Ascending aorta (tissue), 2 donors: ENCODE results near the gene GOT2. TPM values are rescaled to one million over a fixed set of nuclear protein-coding genes. Genes with fewer than 3 reads are reported as not detected.
"Not testable (repeated sequence)": the region's sequence is repeated elsewhere in the genome, so short reads cannot be mapped to it uniquely, and the experiment has no call there.

ENCODE experiments used
- DNase-seq, 2 donors: peaks; one replicate each; pipeline ENCODE4 v3.0.0-alpha.2; 2019; ENCODE audit warnings: low spot score in 2 of 2
- H3K27ac ChIP-seq, 2 donors: fragments of 200-600 bp; sonication (generic); one replicate each; pipeline ENCODE4 v1.5.1; 2016 to 2017; ENCODE audit warnings: mild to moderate bottlenecking in 1 of 2
- H3K27me3 ChIP-seq: fragments of 200-600 bp; sonication (generic); one replicate; pipeline ENCODE4 v1.5.1; 2017
- H3K36me3 ChIP-seq, 2 donors: fragments of 200-600 bp; sonication (generic); one replicate each; pipeline ENCODE4 v1.5.1; 2016
- H3K4me1 ChIP-seq, 2 donors: fragments of 200-600 bp; sonication (generic); one replicate each; pipeline ENCODE4 v1.5.1; 2016 to 2017; ENCODE audit warnings: mild to moderate bottlenecking in 1 of 2
- H3K4me3 ChIP-seq, 2 donors: fragments of 200-600 bp; sonication (generic); one replicate each; pipeline ENCODE4 v1.5.1; 2016 to 2017; ENCODE audit warnings: mild to moderate bottlenecking in 1 of 2
- H3K9me3 ChIP-seq, 2 donors: fragments of 200-600 bp; sonication (generic); one replicate each; pipeline ENCODE4 v1.5.1; 2016
- CTCF ChIP-seq, 3 experiments: fragments of 200-600 bp in 2 of 3; fragments of 450-650 bp in 1 of 3; sonication (generic) in 2 of 3; IDR thresholded peaks; one replicate each; pipeline ENCODE4 v1.5.1; 2016 to 2019; ENCODE audit warnings: antibody characterized with exemption in 3 of 3, mild to moderate bottlenecking in 1 of 3, moderate library complexity in 1 of 3
- intact Hi-C: fragments of 100-400 bp; cut with DNase I; formaldehyde crosslinking; loops from one replicate; pipeline ENCODE4 v1.15.1; 2023
- total RNA-seq: library from RNA; depleted of rRNA; stranded (reverse); fragments of >200 nt; gene quantifications from one replicate; pipeline ENCODE4 v1.1.0, GENCODE V29; 2016

The GOT2 gene
- total RNA-seq, 1 donor from 2014 or later = 48.7 TPM

- Histone ChIP-seq H3K4me3 (no peak overlapping the region), H3K27me3 (no peaks in the 10 kb centered on the region), H3K27ac (no peak overlapping the region), H3K9me3 (no peaks in the 10 kb centered on the region), H3K4me1 (peaks cover 3 to 6% of the 10 kb centered on the region in 2 donors), H3K36me3 (no peaks in the 10 kb centered on the region)
- DNase-seq = no peak
- intact Hi-C loops = no loop called here
- TF ChIP-seq CTCF (IDR thresholded peaks at IDR 0.05) = no peak
Measured at GRCh38 chr16:58738672-58739296, 4.7 kb upstream of the GOT2 start.

GRCh38 chr16:58736341-58736740 is 2.2 kb upstream of the GOT2 start:
- H3K4me1 ChIP-seq = peaks cover 12 to 14% of the 10 kb centered on the region in 2 donors
- DNase-seq, H3K4me3 ChIP-seq, H3K27me3 ChIP-seq, H3K9me3 ChIP-seq, intact Hi-C loops, H3K27ac ChIP-seq, H3K36me3 ChIP-seq: not testable (repeated sequence)

GRCh38 chr16:58734459-58734787 is 307 bp upstream of the GOT2 start:
- Histone ChIP-seq H3K36me3 (no peaks in the 10 kb centered on the region), H3K4me3 (peak overlapping the region; percentile 85 to 93), H3K4me1 (peaks cover 12 to 14% of the 10 kb centered on the region in 2 donors), H3K9me3 (no peaks in the 10 kb centered on the region), H3K27ac (peak overlapping the region; percentile 73 to 75), H3K27me3 (no peaks in the 10 kb centered on the region)
- TF ChIP-seq CTCF (IDR thresholded peaks at IDR 0.05) = no peak
- intact Hi-C loops = loop anchor here (1.0 kb wide), 1 partner anchor 219 kb away; the partner anchor contains the start of gene SETD6
- no peak for DNase-seq

GRCh38 chr16:58733248-58733670 is 857 bp downstream of the GOT2 start:
- no peak for TF ChIP-seq CTCF (IDR thresholded peaks at IDR 0.05)
- H3K27me3 ChIP-seq = no peaks in the 10 kb centered on the region
- H3K9me3 ChIP-seq = no peaks in the 10 kb centered on the region
- H3K36me3 ChIP-seq = no peaks in the 10 kb centered on the region
- H3K4me1 ChIP-seq = peaks cover 12 to 14% of the 10 kb centered on the region in 2 donors
- H3K4me3 ChIP-seq = peak overlapping the region; percentile 85 to 93
- peak in 1 of 2 donors; percentile 66 for DNase-seq
- intact Hi-C loops = loop anchor here (2.0 kb wide), 2 partner anchors 48 to 104 kb away; partner anchors contain the start of genes CNOT1 and SLC38A7
- H3K27ac ChIP-seq = peak overlapping the region; percentile 75 to 81

GRCh38 chr16:58732545-58733247 is 1.4 kb downstream of the GOT2 start:
- H3K36me3 ChIP-seq = no peaks in the 10 kb centered on the region
- no peak for DNase-seq
- H3K4me3 ChIP-seq = peak overlapping the region; percentile 85 to 93
- H3K27ac ChIP-seq = peak overlapping the region; percentile 75 to 81
- peaks cover 12 to 14% of the 10 kb centered on the region in 2 donors for H3K4me1 ChIP-seq
- no peaks in the 10 kb centered on the region for H3K27me3 ChIP-seq
- TF ChIP-seq CTCF (IDR thresholded peaks at IDR 0.05) = no peak
- intact Hi-C loops = loop anchor here (2.0 kb wide), 2 partner anchors 48 to 104 kb away; partner anchors contain the start of genes CNOT1 and SLC38A7
- no peaks in the 10 kb centered on the region for H3K9me3 ChIP-seq

- DNase-seq = no peak
- Histone ChIP-seq H3K4me1 (peaks cover 12 to 14% of the 10 kb centered on the region in 2 donors), H3K4me3 (no peak overlapping the region), H3K36me3 (no peaks in the 10 kb centered on the region), H3K27me3 (no peaks in the 10 kb centered on the region), H3K27ac (no peak overlapping the region), H3K9me3 (no peaks in the 10 kb centered on the region)
- intact Hi-C loops = no loop called here
- TF ChIP-seq CTCF (IDR thresholded peaks at IDR 0.05) = no peak
Measured at GRCh38 chr16:58730724-58731370, 3.3 kb downstream of the GOT2 start.
